SK-N-SH treated with all-trans-retinoic acid at 6 μM for 48 hours (cell line): Measurements from ENCODE around the gene CENPF.

Experiments used
- ATAC-seq: fragments of 200-7000 bp; cut with Tn5 transposase; 3 replicates; pipeline ENCODE4 v1.9.1; 2020; ENCODE audit warnings: mild to moderate bottlenecking, moderate library complexity
- ARNTL ChIP-seq: fragments of 450-650 bp; formaldehyde crosslinking; IDR thresholded peaks from 2 replicates; pipeline ENCODE4 v1.5.0; 2020; ENCODE audit warnings: low read depth, mild to moderate bottlenecking, moderate library complexity, borderline replicate concordance
- BACH2 ChIP-seq: fragments of 250-450 bp; sonication (Bioruptor Pico); IDR thresholded peaks from 2 replicates; pipeline ENCODE4 v1.9.0; 2021; ENCODE audit warnings: mild to moderate bottlenecking, borderline replicate concordance
- CSDC2 ChIP-seq: fragments of 250-450 bp; sonication (Bioruptor Pico); IDR thresholded peaks from 2 replicates; pipeline ENCODE4 v1.5.0; 2020; ENCODE audit warnings: mild to moderate bottlenecking, moderate library complexity
- ESRRG ChIP-seq: fragments of 250-450 bp; sonication (Bioruptor Pico); IDR thresholded peaks from 2 replicates; pipeline ENCODE4 v1.6.1; 2021; ENCODE audit warnings: mild to moderate bottlenecking
- ISL1 ChIP-seq: fragments of 250-450 bp; sonication (Bioruptor Pico); IDR thresholded peaks from 2 replicates; pipeline ENCODE4 v2.1.2; 2022; ENCODE audit warnings: mild to moderate bottlenecking, moderate library complexity
- OSR1 ChIP-seq: fragments of 250-450 bp; sonication (Bioruptor Pico); IDR thresholded peaks from 2 replicates; pipeline ENCODE4 v1.8.0; 2022; ENCODE audit warnings: moderate library complexity, mild to moderate bottlenecking, inconsistent platforms
- PPARA ChIP-seq: fragments of 250-450 bp; sonication (Bioruptor Pico); IDR thresholded peaks from 2 replicates; pipeline ENCODE4 v1.5.0; 2020; ENCODE audit warnings: mild to moderate bottlenecking, borderline replicate concordance
- RARB ChIP-seq: fragments of 250-450 bp; sonication (Bioruptor Pico); IDR thresholded peaks from 2 replicates; pipeline ENCODE4 v1.8.0; 2021; ENCODE audit warnings: mild to moderate bottlenecking, moderate library complexity
- SNAI2 ChIP-seq: fragments of 250-450 bp; sonication (Bioruptor Pico); IDR thresholded peaks from 2 replicates; pipeline ENCODE4 v1.5.0; 2020; ENCODE audit warnings: mild to moderate bottlenecking, moderate library complexity
- TCF4 ChIP-seq: fragments of 250-450 bp; sonication (Bioruptor Pico); IDR thresholded peaks from 2 replicates; pipeline ENCODE4 v1.8.0; 2021; ENCODE audit warnings: mild to moderate bottlenecking, moderate library complexity, borderline replicate concordance
- TOX ChIP-seq: fragments of 250-450 bp; sonication (Bioruptor Pico); IDR thresholded peaks from 2 replicates; pipeline ENCODE4 v1.8.0; 2021; ENCODE audit warnings: mild to moderate bottlenecking, moderate library complexity, borderline replicate concordance
- ZC3H10 ChIP-seq: fragments of 250-450 bp; sonication (Bioruptor Pico); IDR thresholded peaks from 2 replicates; pipeline ENCODE4 v1.5.1; 2021; ENCODE audit warnings: mild to moderate bottlenecking, moderate library complexity
- ZFP3 ChIP-seq: fragments of 250-450 bp; sonication (Bioruptor Pico); IDR thresholded peaks from 2 replicates; pipeline ENCODE4 v1.5.0; 2020; ENCODE audit warnings: mild to moderate bottlenecking, moderate library complexity
- ZFP30 ChIP-seq: fragments of 450-650 bp; formaldehyde crosslinking; IDR thresholded peaks from 2 replicates; pipeline ENCODE4 v1.5.0; 2022; ENCODE audit warnings: mild to moderate bottlenecking, moderate library complexity
- ZNF565 ChIP-seq: fragments of 450-650 bp; formaldehyde crosslinking; conservative IDR thresholded peaks from 2 replicates; pipeline ENCODE4 v1.5.0; 2020; ENCODE audit warnings: low read depth, mild to moderate bottlenecking, moderate library complexity
- ZNF70 ChIP-seq: fragments of 450-650 bp; formaldehyde crosslinking; IDR thresholded peaks from 2 replicates; pipeline ENCODE4 v1.5.0; 2020; ENCODE audit warnings: mild to moderate bottlenecking, moderate library complexity
- ZNF8 ChIP-seq: fragments of 450-650 bp; formaldehyde crosslinking; IDR thresholded peaks from 2 replicates; pipeline ENCODE4 v1.5.0; 2020; ENCODE audit warnings: mild to moderate bottlenecking, moderate library complexity
- TF ChIP-seq, protein P1 (sequence below): fragments of 250-450 bp; sonication (Bioruptor Pico); IDR thresholded peaks from 2 replicates; pipeline ENCODE4 v1.5.0; 2020; ENCODE audit warnings: mild to moderate bottlenecking, moderate library complexity
- TF ChIP-seq, protein P2 (sequence below): fragments of 250-450 bp; sonication (Bioruptor Pico); IDR thresholded peaks from 2 replicates; pipeline ENCODE4 v1.5.1; 2021; ENCODE audit warnings: mild to moderate bottlenecking, moderate library complexity
- TF ChIP-seq, protein P3 (sequence below): fragments of 250-450 bp; sonication (Bioruptor Pico); IDR thresholded peaks from 2 replicates; pipeline ENCODE4 v1.8.0; 2020; ENCODE audit warnings: mild to moderate bottlenecking, moderate library complexity, borderline replicate concordance

CENPF gene

DNA sequence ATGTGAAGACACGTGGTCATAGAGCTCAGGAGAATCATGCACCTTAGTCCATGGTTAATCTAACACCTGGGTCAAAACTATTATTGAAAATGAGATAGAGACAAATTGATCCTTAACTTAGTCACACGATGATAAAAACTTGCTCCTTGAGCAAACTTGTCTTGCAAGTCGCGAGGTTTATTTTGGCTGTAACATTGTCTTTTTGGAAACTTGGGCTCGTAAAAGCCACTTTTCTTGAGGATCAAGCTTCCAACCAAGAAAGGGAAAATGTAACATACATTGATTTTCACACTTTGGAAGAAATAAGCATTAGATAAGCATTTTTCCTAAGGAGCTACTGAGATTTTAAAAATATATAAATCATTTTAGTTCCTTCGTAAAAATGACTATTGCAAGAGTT is 19.9 kb upstream of the CENPF start:
- ATAC-seq, result no peak

DNA sequence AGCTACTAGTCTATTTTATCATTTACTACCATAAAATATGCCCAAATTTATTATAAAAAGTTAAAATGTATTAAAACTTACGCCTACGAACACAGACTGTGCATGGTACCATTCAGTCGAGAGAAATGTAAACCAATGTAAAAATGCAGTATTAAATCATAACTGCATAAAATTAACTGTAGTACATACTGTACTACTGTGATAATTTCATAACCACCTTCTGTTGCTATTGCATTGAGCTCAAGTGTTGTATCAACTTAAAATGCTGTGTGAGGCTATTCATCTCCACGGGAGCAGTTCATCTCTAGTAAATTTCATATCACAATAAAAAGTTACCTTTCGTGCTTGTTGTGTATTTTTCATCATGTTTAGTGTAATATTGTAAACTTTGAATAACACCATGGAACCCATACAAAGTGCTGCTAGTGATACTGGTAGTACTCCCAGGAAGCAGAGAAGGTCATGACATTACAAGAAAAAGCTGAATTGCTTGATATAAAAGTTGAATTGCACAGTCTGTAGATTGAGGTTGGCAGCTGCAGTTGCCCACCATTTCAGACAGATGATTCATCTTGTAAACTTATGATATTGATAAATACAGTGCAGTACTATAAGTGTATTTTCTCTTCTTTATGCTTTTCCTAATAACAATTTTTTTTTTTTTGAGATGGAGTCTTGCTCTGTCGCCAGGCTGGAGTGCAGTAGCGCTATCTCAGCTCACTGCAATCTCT is 19.0 kb upstream of the CENPF start:
- peak; percentile 62 for ATAC-seq
- TF ChIP-seq, protein P1, sequence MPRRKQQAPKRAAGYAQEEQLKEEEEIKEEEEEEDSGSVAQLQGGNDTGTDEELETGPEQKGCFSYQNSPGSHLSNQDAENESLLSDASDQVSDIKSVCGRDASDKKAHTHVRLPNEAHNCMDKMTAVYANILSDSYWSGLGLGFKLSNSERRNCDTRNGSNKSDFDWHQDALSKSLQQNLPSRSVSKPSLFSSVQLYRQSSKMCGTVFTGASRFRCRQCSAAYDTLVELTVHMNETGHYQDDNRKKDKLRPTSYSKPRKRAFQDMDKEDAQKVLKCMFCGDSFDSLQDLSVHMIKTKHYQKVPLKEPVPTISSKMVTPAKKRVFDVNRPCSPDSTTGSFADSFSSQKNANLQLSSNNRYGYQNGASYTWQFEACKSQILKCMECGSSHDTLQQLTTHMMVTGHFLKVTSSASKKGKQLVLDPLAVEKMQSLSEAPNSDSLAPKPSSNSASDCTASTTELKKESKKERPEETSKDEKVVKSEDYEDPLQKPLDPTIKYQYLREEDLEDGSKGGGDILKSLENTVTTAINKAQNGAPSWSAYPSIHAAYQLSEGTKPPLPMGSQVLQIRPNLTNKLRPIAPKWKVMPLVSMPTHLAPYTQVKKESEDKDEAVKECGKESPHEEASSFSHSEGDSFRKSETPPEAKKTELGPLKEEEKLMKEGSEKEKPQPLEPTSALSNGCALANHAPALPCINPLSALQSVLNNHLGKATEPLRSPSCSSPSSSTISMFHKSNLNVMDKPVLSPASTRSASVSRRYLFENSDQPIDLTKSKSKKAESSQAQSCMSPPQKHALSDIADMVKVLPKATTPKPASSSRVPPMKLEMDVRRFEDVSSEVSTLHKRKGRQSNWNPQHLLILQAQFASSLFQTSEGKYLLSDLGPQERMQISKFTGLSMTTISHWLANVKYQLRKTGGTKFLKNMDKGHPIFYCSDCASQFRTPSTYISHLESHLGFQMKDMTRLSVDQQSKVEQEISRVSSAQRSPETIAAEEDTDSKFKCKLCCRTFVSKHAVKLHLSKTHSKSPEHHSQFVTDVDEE (CRISPR knock-in tag), result no peak
- no peak for TF ChIP-seq RARB (CRISPR knock-in tag)
- TF ChIP-seq SNAI2 (CRISPR knock-in tag), result no peak
- TF ChIP-seq, protein P2, sequence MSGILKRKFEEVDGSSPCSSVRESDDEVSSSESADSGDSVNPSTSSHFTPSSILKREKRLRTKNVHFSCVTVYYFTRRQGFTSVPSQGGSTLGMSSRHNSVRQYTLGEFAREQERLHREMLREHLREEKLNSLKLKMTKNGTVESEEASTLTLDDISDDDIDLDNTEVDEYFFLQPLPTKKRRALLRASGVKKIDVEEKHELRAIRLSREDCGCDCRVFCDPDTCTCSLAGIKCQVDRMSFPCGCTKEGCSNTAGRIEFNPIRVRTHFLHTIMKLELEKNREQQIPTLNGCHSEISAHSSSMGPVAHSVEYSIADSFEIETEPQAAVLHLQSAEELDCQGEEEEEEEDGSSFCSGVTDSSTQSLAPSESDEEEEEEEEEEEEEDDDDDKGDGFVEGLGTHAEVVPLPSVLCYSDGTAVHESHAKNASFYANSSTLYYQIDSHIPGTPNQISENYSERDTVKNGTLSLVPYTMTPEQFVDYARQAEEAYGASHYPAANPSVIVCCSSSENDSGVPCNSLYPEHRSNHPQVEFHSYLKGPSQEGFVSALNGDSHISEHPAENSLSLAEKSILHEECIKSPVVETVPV (CRISPR knock-in tag), result no peak
- TF ChIP-seq ZFP30 (CRISPR knock-in tag), result no peak
- TF ChIP-seq TOX, result no peak
- no peak for TF ChIP-seq PPARA (CRISPR knock-in tag)
- no peak for TF ChIP-seq ZNF565 (CRISPR knock-in tag)
- TF ChIP-seq OSR1 (CRISPR knock-in tag), result no peak
- TF ChIP-seq ARNTL, result no peak
- no peak for TF ChIP-seq ZC3H10 (CRISPR knock-in tag)
- no peak for TF ChIP-seq ZNF8 (CRISPR knock-in tag)
- TF ChIP-seq TCF4 (CRISPR knock-in tag), result no peak
- TF ChIP-seq, protein P3, sequence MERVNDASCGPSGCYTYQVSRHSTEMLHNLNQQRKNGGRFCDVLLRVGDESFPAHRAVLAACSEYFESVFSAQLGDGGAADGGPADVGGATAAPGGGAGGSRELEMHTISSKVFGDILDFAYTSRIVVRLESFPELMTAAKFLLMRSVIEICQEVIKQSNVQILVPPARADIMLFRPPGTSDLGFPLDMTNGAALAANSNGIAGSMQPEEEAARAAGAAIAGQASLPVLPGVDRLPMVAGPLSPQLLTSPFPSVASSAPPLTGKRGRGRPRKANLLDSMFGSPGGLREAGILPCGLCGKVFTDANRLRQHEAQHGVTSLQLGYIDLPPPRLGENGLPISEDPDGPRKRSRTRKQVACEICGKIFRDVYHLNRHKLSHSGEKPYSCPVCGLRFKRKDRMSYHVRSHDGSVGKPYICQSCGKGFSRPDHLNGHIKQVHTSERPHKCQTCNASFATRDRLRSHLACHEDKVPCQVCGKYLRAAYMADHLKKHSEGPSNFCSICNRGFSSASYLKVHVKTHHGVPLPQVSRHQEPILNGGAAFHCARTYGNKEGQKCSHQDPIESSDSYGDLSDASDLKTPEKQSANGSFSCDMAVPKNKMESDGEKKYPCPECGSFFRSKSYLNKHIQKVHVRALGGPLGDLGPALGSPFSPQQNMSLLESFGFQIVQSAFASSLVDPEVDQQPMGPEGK (CRISPR knock-in tag), result no peak
- TF ChIP-seq ESRRG (CRISPR knock-in tag), result no peak
- TF ChIP-seq ZNF70 (CRISPR knock-in tag), result no peak

More for the DNA sequence above, 19.9 kb upstream of the CENPF start:
- TF ChIP-seq, protein P2 (CRISPR knock-in tag), result no peak
- TF ChIP-seq, protein P1 (CRISPR knock-in tag), result no peak
- TF ChIP-seq ZFP3 (CRISPR knock-in tag) (no peak), ZC3H10 (CRISPR knock-in tag) (no peak), CSDC2 (CRISPR knock-in tag) (no peak), RARB (CRISPR knock-in tag) (no peak), ZNF565 (CRISPR knock-in tag) (no peak), ISL1 (CRISPR knock-in tag) (no peak), PPARA (CRISPR knock-in tag) (no peak), ZNF70 (CRISPR knock-in tag) (no peak), ZFP30 (CRISPR knock-in tag) (no peak), BACH2 (CRISPR knock-in tag) (no peak)
- TF ChIP-seq, protein P3 (CRISPR knock-in tag), result no peak
